ENCODE measurements around the gene CFAP97D2.
"Not testable (repeated sequence)": the region's sequence is repeated elsewhere in the genome, so short reads cannot be mapped to it uniquely, and the experiment has no call there.

Gene CFAP97D2

GRCh38 chr13:114167426-114167825 is 11.6 kb upstream of the CFAP97D2 start:
- TF ChIP-seq CTCF (IDR thresholded peaks at IDR 0.05), result no peak
- Mint-ChIP-seq H3K4me1 (peaks cover 25% of the 10 kb centered on the region), H3K4me3 (no peak overlapping the region), H3K9me3 (peaks cover 9% of the 10 kb centered on the region), H3K27me3 (ENCODE audit: low read depth, poor library complexity) (peaks cover 5% of the 10 kb centered on the region), H3K36me3 (ENCODE audit: low read depth) (no peaks in the 10 kb centered on the region), H3K27ac (no peak overlapping the region)
- DNase-seq, result no peak

- no peak for DNase-seq
- H3K36me3 Mint-ChIP-seq (ENCODE audit: low read depth), result peaks cover under 1% of the 10 kb centered on the region
- H3K4me1 Mint-ChIP-seq, result peaks cover 20% of the 10 kb centered on the region
- no peak overlapping the region for H3K27ac Mint-ChIP-seq
- peaks cover 13% of the 10 kb centered on the region for H3K9me3 Mint-ChIP-seq
- no peak overlapping the region for H3K4me3 Mint-ChIP-seq
- peaks cover 5% of the 10 kb centered on the region for H3K27me3 Mint-ChIP-seq (ENCODE audit: low read depth, poor library complexity)
- no peak for TF ChIP-seq CTCF (IDR thresholded peaks at IDR 0.05)
These were observed 11.2 kb upstream of the CFAP97D2 start for GRCh38 chr13:114167885-114168284.

- Mint-ChIP-seq H3K27me3 (ENCODE audit: low read depth, poor library complexity) (peaks cover 13% of the 10 kb centered on the region), H3K9me3 (peaks cover 31% of the 10 kb centered on the region), H3K4me1 (no peaks in the 10 kb centered on the region), H3K4me3 (no peak overlapping the region), H3K27ac (no peak overlapping the region), H3K36me3 (ENCODE audit: low read depth) (peaks cover 5% of the 10 kb centered on the region)
- no peak for DNase-seq
- no peak for TF ChIP-seq CTCF (IDR thresholded peaks at IDR 0.05)
These were observed 5.8 kb upstream of the CFAP97D2 start for GRCh38 chr13:114173272-114173671.

GRCh38 chr13:114173745-114174144 is 5.3 kb upstream of the CFAP97D2 start:
- peaks cover 4% of the 10 kb centered on the region for H3K4me1 Mint-ChIP-seq
- no peak overlapping the region for H3K4me3 Mint-ChIP-seq
- H3K36me3 Mint-ChIP-seq (ENCODE audit: low read depth), result peaks cover 5% of the 10 kb centered on the region
- peaks cover 31% of the 10 kb centered on the region for H3K9me3 Mint-ChIP-seq
- no peak overlapping the region for H3K27ac Mint-ChIP-seq
- no peak for DNase-seq
- no peak for TF ChIP-seq CTCF (IDR thresholded peaks at IDR 0.05)
- peaks cover 16% of the 10 kb centered on the region for H3K27me3 Mint-ChIP-seq (ENCODE audit: low read depth, poor library complexity)

- H3K4me3 Mint-ChIP-seq, result no peak overlapping the region
- H3K36me3 Mint-ChIP-seq (ENCODE audit: low read depth), result peaks cover 5% of the 10 kb centered on the region
- no peak overlapping the region for H3K27ac Mint-ChIP-seq
- DNase-seq, result no peak
- H3K27me3 Mint-ChIP-seq (ENCODE audit: low read depth, poor library complexity), result peaks cover 16% of the 10 kb centered on the region
- no peak for TF ChIP-seq CTCF (IDR thresholded peaks at IDR 0.05)
- H3K9me3 Mint-ChIP-seq, result peaks cover 31% of the 10 kb centered on the region
- H3K4me1 Mint-ChIP-seq, result peaks cover 12% of the 10 kb centered on the region
These were observed 4.5 kb upstream of the CFAP97D2 start for GRCh38 chr13:114174529-114174961.

- H3K27me3 Mint-ChIP-seq (ENCODE audit: low read depth, poor library complexity), result peaks cover 24% of the 10 kb centered on the region
- H3K36me3 Mint-ChIP-seq (ENCODE audit: low read depth); DNase-seq; H3K4me3 Mint-ChIP-seq; H3K27ac Mint-ChIP-seq: not testable (repeated sequence)
- peaks cover 31% of the 10 kb centered on the region for H3K9me3 Mint-ChIP-seq
- H3K4me1 Mint-ChIP-seq, result peaks cover 26% of the 10 kb centered on the region
These were observed 2.6 kb upstream of the CFAP97D2 start for GRCh38 chr13:114176359-114176902.

Measured in nephron progenitor cell (in vitro differentiated cells).